H1 (cell line): ENCODE data around the gene BCAP31. TPM values are rescaled to one million over a fixed set of nuclear protein-coding genes. Genes with fewer than 3 reads are reported as not detected.

Source experiments
- CTCF ChIA-PET: fragments of 300-600 bp; sonication (Branson Sonifier 250); formaldehyde crosslinking; loops from one replicate; lab custom pipeline; 2021; ENCODE audit not compliant: partially characterized antibody; lab: Charles Lee
- POLR2A ChIA-PET: fragments of 300-600 bp; sonication (Branson Sonifier 250); formaldehyde crosslinking; loops from one replicate; lab custom pipeline; 2021; ENCODE audit warnings: inconsistent platforms; ENCODE audit not compliant: partially characterized antibody; lab: Charles Lee
- DNase-seq, 2 experiments: peaks; one replicate each; pipeline versions ENCODE4 v3.0.0 to v3.0.0-alpha.2; 2010 to 2022; ENCODE audit warnings: low spot score in 2 of 2, low read depth in 1 of 2, mixed read lengths in 1 of 2
- FAIRE-seq: peaks from 2 replicates; lab custom pipeline; 2011; peaks lifted over from hg19 to GRCh38; lab: Jason Lieb, UNC
- H2AFZ ChIP-seq: 2 replicates; pipeline ENCODE4 v1.8.1; 2012; ENCODE audit warnings: low read length, inconsistent platforms
- H2AK5ac ChIP-seq: 2 replicates; pipeline ENCODE4 v1.6.1; 2013; ENCODE audit warnings: low read depth, low read length
- H2BK120ac ChIP-seq: replicated peaks from 2 replicates; pipeline ENCODE3; 2013; ENCODE audit warnings: low read depth, low read length, inconsistent platforms
- H2BK12ac ChIP-seq: 2 replicates; pipeline ENCODE4 v1.6.1; 2013; ENCODE audit warnings: low read depth, low read length
- H2BK15ac ChIP-seq: 2 replicates; pipeline ENCODE4 v1.6.1; 2013; ENCODE audit warnings: low read length
- H2BK20ac ChIP-seq: 2 replicates; pipeline ENCODE4 v1.6.1; 2013; ENCODE audit warnings: low read length
- H2BK5ac ChIP-seq: 2 replicates; pipeline ENCODE4 v1.6.1; 2013; ENCODE audit warnings: low read depth, low read length
- H3K14ac ChIP-seq: 2 replicates; pipeline ENCODE4 v1.6.1; 2013; ENCODE audit warnings: inconsistent platforms; ENCODE audit not compliant: insufficient read length
- H3K18ac ChIP-seq: 2 replicates; pipeline ENCODE4 v1.6.1; 2013; ENCODE audit warnings: low read length; ENCODE audit errors: extremely low read depth
- H3K23ac ChIP-seq: 2 replicates; pipeline ENCODE4 v1.6.1; 2013; ENCODE audit warnings: inconsistent platforms; ENCODE audit not compliant: insufficient read length
- H3K23me2 ChIP-seq: 2 replicates; pipeline ENCODE4 v1.6.1; 2013; ENCODE audit warnings: low read depth, low read length
- H3K27ac ChIP-seq: 2 replicates; pipeline ENCODE4 v1.6.1; 2011; ENCODE audit warnings: low read depth, low read length, inconsistent platforms
- H3K27me3 ChIP-seq, 4 experiments: replicated peaks in 1 of 4; 1 replicate in 1 of 4; 2 replicates in 3 of 4; pipeline versions ENCODE4 v1.6.1 to v1.8.1; 2011 to 2013; ENCODE audit warnings: low read length in 3 of 4, mild to moderate bottlenecking in 3 of 4, inconsistent platforms in 2 of 4, mixed read lengths in 2 of 4, moderate library complexity in 1 of 4; ENCODE audit not compliant: control insufficient read depth in 3 of 4, insufficient read depth in 3 of 4; ENCODE audit errors: extremely low read depth in 1 of 4
- H3K36me3 ChIP-seq, 4 experiments: 2 replicates each; pipeline versions ENCODE4 v1.6.1 to v1.8.1; 2011 to 2013; ENCODE audit warnings: mild to moderate bottlenecking in 4 of 4, low read length in 3 of 4, moderate library complexity in 2 of 4, control low read depth in 1 of 4, inconsistent platforms in 1 of 4; ENCODE audit not compliant: insufficient read depth in 4 of 4, control insufficient read depth in 2 of 4
- H3K4ac ChIP-seq: replicated peaks from 2 replicates; pipeline ENCODE3; 2013; ENCODE audit warnings: low read length, low read depth, mixed read lengths, inconsistent platforms; ENCODE audit not compliant: insufficient read length
- H3K4me1 ChIP-seq, 4 experiments: replicated peaks in 1 of 4; 1 replicate in 1 of 4; 2 replicates in 3 of 4; pipeline versions ENCODE4 v1.6.1 to v1.8.1; 2011 to 2013; ENCODE audit warnings: low read length in 3 of 4, inconsistent platforms in 2 of 4, mixed read lengths in 1 of 4; ENCODE audit not compliant: insufficient read depth in 4 of 4, control insufficient read depth in 3 of 4
- H3K4me2 ChIP-seq, 2 experiments: 2 replicates each; pipeline versions ENCODE4 v1.6.1 to v1.8.1; 2011 to 2013; ENCODE audit warnings: low read depth in 2 of 2, low read length in 2 of 2, control low read depth in 1 of 2, inconsistent platforms in 1 of 2, mild to moderate bottlenecking in 1 of 2; ENCODE audit not compliant: insufficient read depth in 1 of 2
- H3K4me3 ChIP-seq, 4 experiments: fragments of 200-600, 300-600 bp in 1 of 4; sonication (generic), shearing (Covaris generic), sonication (Bioruptor Twin) in 1 of 4; 2 replicates each; pipeline versions ENCODE4 v1.5.1 to v1.8.1; 2011 to 2016; ENCODE audit warnings: low read length in 4 of 4, low read depth in 3 of 4, control low read depth in 2 of 4, inconsistent platforms in 2 of 4, mild to moderate bottlenecking in 2 of 4, mixed read lengths in 1 of 4, moderate library complexity in 1 of 4; ENCODE audit not compliant: insufficient read depth in 2 of 4; ENCODE audit errors: extremely low read depth in 1 of 4
- H3K56ac ChIP-seq: replicated peaks from 2 replicates; pipeline ENCODE3; 2013; ENCODE audit warnings: low read depth, mild to moderate bottlenecking, mixed read lengths, low read length, inconsistent platforms; ENCODE audit not compliant: insufficient read length
- H3K79me1 ChIP-seq: 2 replicates; pipeline ENCODE4 v1.6.1; 2013; ENCODE audit warnings: low read depth, low read length, control low read depth
- H3K79me2 ChIP-seq, 2 experiments: 2 replicates each; pipeline versions ENCODE4 v1.6.1 to v1.8.1; 2012 to 2013; ENCODE audit warnings: low read length in 2 of 2, mild to moderate bottlenecking in 2 of 2, inconsistent platforms in 1 of 2; ENCODE audit not compliant: insufficient read depth in 2 of 2, control insufficient read depth in 1 of 2
- H3K9ac ChIP-seq, 4 experiments: replicated peaks in 1 of 4; 1 replicate in 1 of 4; 2 replicates in 3 of 4; pipeline versions ENCODE4 v1.6.1 to v1.8.1; 2011 to 2013; ENCODE audit warnings: low read depth in 3 of 4, low read length in 3 of 4, control low read depth in 2 of 4, mild to moderate bottlenecking in 2 of 4, moderate library complexity in 2 of 4, inconsistent platforms in 1 of 4; ENCODE audit errors: extremely low read depth in 1 of 4
- H3K9me3 ChIP-seq, 2 experiments: 2 replicates each; pipeline versions ENCODE4 v1.6.1 to v1.8.1; 2012 to 2013; ENCODE audit warnings: mild to moderate bottlenecking in 2 of 2, moderate library complexity in 2 of 2, control low read depth in 1 of 2, inconsistent platforms in 1 of 2, low read depth in 1 of 2, low read length in 1 of 2, mixed read lengths in 1 of 2; ENCODE audit not compliant: insufficient read depth in 2 of 2
- H4K20me1 ChIP-seq, 2 experiments: replicated peaks in 1 of 2; 2 replicates each; pipeline versions ENCODE3 to v1.8.1; 2011 to 2013; ENCODE audit warnings: inconsistent platforms in 2 of 2, low read length in 2 of 2, mild to moderate bottlenecking in 1 of 2; ENCODE audit not compliant: insufficient read depth in 2 of 2, control insufficient read depth in 1 of 2
- H4K5ac ChIP-seq: 2 replicates; pipeline ENCODE4 v1.6.1; 2013; ENCODE audit warnings: low read length, low read depth, mixed read lengths, inconsistent platforms; ENCODE audit not compliant: insufficient read length
- H4K8ac ChIP-seq: 2 replicates; pipeline ENCODE4 v1.8.0; 2013; ENCODE audit warnings: mild to moderate bottlenecking, moderate library complexity, low read length, inconsistent platforms; ENCODE audit not compliant: insufficient read depth; ENCODE audit errors: extremely low read depth
- H4K91ac ChIP-seq: replicated peaks from 2 replicates; pipeline ENCODE3; 2013; ENCODE audit warnings: low read length, mixed read lengths, inconsistent platforms; ENCODE audit not compliant: insufficient read length
- POLR2A ChIP-seq, 2 experiments: IDR thresholded peaks; 1 replicate in 1 of 2; 2 replicates in 1 of 2; pipeline ENCODE4 v1.6.1; 2011; ENCODE audit warnings: low read depth in 2 of 2, low read length in 2 of 2, mild to moderate bottlenecking in 2 of 2; ENCODE audit errors: control extremely low read depth in 1 of 2
- WGBS, 2 experiments: shearing (Covaris generic) in 1 of 2; methylation state at CpG; one replicate each; pipeline versions ENCODE4 v1.1.6 to v1.1.7; 2013 to 2015; ENCODE audit warnings: low lambda C conversion rate in 2 of 2, mixed read lengths in 2 of 2, inconsistent platforms in 1 of 2, low coverage in 1 of 2, missing lambda C conversion rate in 1 of 2; ENCODE audit not compliant: insufficient replicate concordance in 2 of 2, insufficient coverage in 1 of 2, insufficient read length in 1 of 2; ENCODE audit errors: extremely low coverage in 1 of 2, missing lambda C conversion rate in 1 of 2; 5-methylcytosine and 5-hydroxymethylcytosine counted together
- polyA plus RNA-seq, 7 experiments: library from polyadenylated mRNA; depleted of rRNA in 3 of 7; stranded (reverse) in 5 of 7; unstranded in 2 of 7; fragments of >200 nt in 5 of 7; fragments of 200-250 nt in 2 of 7; gene quantifications; 1 replicate in 5 of 7; 2 replicates in 1 of 7; 4 replicates in 1 of 7; pipeline versions ENCODE4 v1.2.1 to v1.2.3, GENCODE V29; 2011 to 2013; ENCODE audit warnings: missing spikeins in 2 of 7, mixed read lengths in 2 of 7
- total RNA-seq: library from RNA; stranded (reverse); fragmentation: NEBNext Ultra II Directional; extraction: Animal tissue kit (Norgen Biotek cat#: 25700); gene quantifications from 2 replicates; pipeline ENCODE4 v1.2.1, GENCODE V29; 2021

Gene BCAP31
- total and polyA plus RNA-seq, 2 of the 8 experiments (the other 6 are each of a cell fraction or from before 2014, with no cell fraction given) = 136 to 159 TPM

DNA sequence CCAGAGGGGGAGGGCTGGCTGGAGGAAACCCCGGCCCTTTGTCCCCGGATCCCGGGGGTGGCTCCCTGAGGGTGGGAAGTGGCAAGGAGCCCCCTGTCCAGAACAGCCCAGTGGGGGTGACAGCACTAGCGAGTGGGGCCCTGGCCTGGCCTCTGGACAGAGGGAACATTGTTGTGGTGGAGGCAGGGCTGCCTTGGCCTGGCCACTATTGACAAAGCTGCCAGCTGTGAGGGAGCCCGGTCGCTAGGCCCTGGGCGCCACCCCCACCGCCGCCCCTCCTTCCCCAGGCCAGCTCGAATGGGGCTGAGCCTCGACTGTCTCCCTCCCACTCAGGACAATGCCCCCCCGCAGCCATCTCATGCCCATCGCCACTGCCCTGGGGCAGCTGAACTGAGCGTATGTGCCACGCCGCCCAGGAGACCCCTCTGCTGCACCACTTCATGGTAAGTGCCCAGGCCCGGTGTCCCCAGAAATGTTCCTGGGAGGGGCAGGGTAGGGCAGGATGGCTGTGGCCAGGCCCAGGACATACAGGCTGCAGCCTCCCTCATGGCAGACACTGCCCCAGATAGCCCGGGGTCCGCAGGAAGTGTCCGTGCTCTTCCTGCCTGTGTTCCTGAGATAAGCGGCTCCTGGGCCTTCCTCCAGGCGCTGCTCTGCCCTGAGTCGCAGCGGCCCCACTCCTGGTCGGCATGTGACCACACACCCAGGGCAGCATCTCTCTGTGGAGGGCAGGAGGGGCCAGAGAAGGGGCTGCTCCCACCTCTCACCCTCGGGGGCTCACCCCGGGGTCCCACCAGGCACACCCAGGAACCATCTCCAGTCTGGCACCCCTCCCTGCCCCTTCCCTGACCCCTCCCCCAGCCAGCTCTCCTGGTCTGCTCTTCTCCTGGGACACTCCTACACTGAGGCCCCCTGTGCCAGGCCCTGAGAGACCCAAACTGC lies 41.2 kb upstream of the BCAP31 start:
- no peaks in the 10 kb centered on the region for H3K79me1 ChIP-seq
- H3K4me1 ChIP-seq = peaks cover 0 to 8% (median 4%) of the 10 kb centered on the region in 4 experiments; a peak in 5 of 7 replicates
- TF ChIP-seq POLR2A (IDR thresholded peaks at IDR 0.05; ENCODE audit: control extremely low read depth in 1 of 2, low read depth in 2 of 2, low read length in 2 of 2) = no peak
- TF ChIP-seq, all 59 proteins: peak for 0
- no peaks in the 10 kb centered on the region for H3K9me3 ChIP-seq
- no peak overlapping the region for H3K4ac ChIP-seq
- WGBS, 2 experiments = 93% methylated on average over 9 of the region's 27 CpGs; no CpG with 5 or more reads in 1 of the 2 experiments
- no peak overlapping the region for H3K27ac ChIP-seq
- FAIRE-seq (no peak), DNase-seq (no peak)
- H3K23ac ChIP-seq = no peak overlapping the region
- no peaks in the 10 kb centered on the region for H3K23me2 ChIP-seq
- no peaks in the 10 kb centered on the region for H3K79me2 ChIP-seq
- H3K27me3 ChIP-seq = no peaks in the 10 kb centered on the region
- H3K56ac ChIP-seq = no peak overlapping the region
- H3K14ac ChIP-seq = no peak overlapping the region
- no peak overlapping the region for H3K4me3 ChIP-seq
- no peak overlapping the region for H2BK5ac ChIP-seq
- no peak overlapping the region for H2BK15ac ChIP-seq
- H4K8ac ChIP-seq = no peak overlapping the region
- POLR2A ChIA-PET = interaction anchor here (0.7 to 3.0 kb wide), 6 partner anchors 10 to 161 kb away, joined by 3 to 13 read pairs (median 3); partner anchors contain the start of gene ARHGAP4
- H3K4me2 ChIP-seq = no peak overlapping the region
- no peak overlapping the region for H4K5ac ChIP-seq
- no peak overlapping the region for H2AFZ ChIP-seq
- no peak overlapping the region for H2BK120ac ChIP-seq
- peak overlapping the region; percentile 54 for H4K91ac ChIP-seq
- H3K18ac ChIP-seq = no peak overlapping the region
- H2BK12ac ChIP-seq = no peak overlapping the region
- H3K9ac ChIP-seq = no peak overlapping the region
- H2BK20ac ChIP-seq = no peak overlapping the region
- no peaks in the 10 kb centered on the region for H3K36me3 ChIP-seq
- H4K20me1 ChIP-seq = no peaks in the 10 kb centered on the region
- no peak overlapping the region for H2AK5ac ChIP-seq
- CTCF ChIA-PET = interaction anchor here (1.0 to 2.3 kb wide), 8 partner anchors 13 to 183 kb away, joined by 3 to 7 read pairs (median 4); no protein-coding TSS in a partner anchor
